ENCODE measurements around the gene PEX13. TPM values are rescaled to one million over a fixed set of nuclear protein-coding genes. Genes with fewer than 3 reads are reported as not detected.

Gene PEX13
- total RNA-seq, 1 experiment from 2014 or later: 19.8 TPM

GRCh38 chr2:61065714-61066709 lies 48.5 kb downstream of the PEX13 start, which contains the start of gene SANBR:
SANBR (plus strand) TSS chr2:61065871; CDS start chr2:61070351, 4,480 bp downstream.
- DNase-seq (ENCODE audit: low read depth, low spot score): peak; percentile 75
- H3K9me2 ChIP-seq (ENCODE audit: insufficient read depth): no peaks in the 10 kb centered on the region
- H3K4me2 ChIP-seq (ENCODE audit: low read length): peak within 1 kb of the TSS; percentile 89
- H3K9ac ChIP-seq (ENCODE audit: low read length): peak within 1 kb of the TSS; percentile 69
- no peaks in the 10 kb centered on the region for H3K9me3 ChIP-seq (ENCODE audit: control insufficient read depth in 1 of 2, insufficient read depth in 1 of 2, low read depth in 1 of 2, low read length in 2 of 2)
- H3K27ac ChIP-seq (ENCODE audit: low read depth, low read length): peak within 1 kb of the TSS; percentile 72
- BruUV-seq (replicated peaks): no TSS peak
- H3K79me2 ChIP-seq (ENCODE audit: insufficient read depth, low read length): no peaks in the 10 kb centered on the region
- peaks cover 6 to 16% of the 10 kb centered on the region in 2 experiments; a peak in 3 of 4 replicates for H3K4me1 ChIP-seq (ENCODE audit: control insufficient read depth in 1 of 2, insufficient read depth in 2 of 2, low read length in 2 of 2)
- no peaks in the 10 kb centered on the region; a peak in 1 of 4 replicates for H3K36me3 ChIP-seq (ENCODE audit: control insufficient read depth in 1 of 2, insufficient read depth in 2 of 2, low read length in 2 of 2)
- peak; percentile 96 for ATAC-seq
- no peaks in the 10 kb centered on the region for H4K20me1 ChIP-seq (ENCODE audit: insufficient read depth)
- ChIA-PET RAD21 (ENCODE audit: low non-redundant PET in 1 of 2, low total read pairs in 2 of 2, uncharacterized antibody in 2 of 2, unreplicated experiment in 2 of 2) (interaction anchor here in 1 of 2 experiments (0.6 kb wide), 3 partner anchors 63 to 115 kb away, joined by 3 to 4 read pairs (median 3); no protein-coding TSS in a partner anchor), POLR2A (no interaction called here), CTCF (no interaction called here)
- H3K4me3 ChIP-seq (replicated peaks in 1 of 2; ENCODE audit: low read depth in 1 of 2, low read length in 2 of 2): peak within 1 kb of the TSS; percentile 58 to 70
- peak within 1 kb of the TSS; percentile 87 for H2AFZ ChIP-seq (ENCODE audit: low read depth, low read length, poor library complexity, severe bottlenecking)
- no peaks in the 10 kb centered on the region for H3K27me3 ChIP-seq (ENCODE audit: insufficient read depth, low read length)
- intact Hi-C loops (cut with micrococcal nuclease): loop anchor here (2.0 kb wide), 1 partner anchor 111 kb away; no protein-coding TSS in a partner anchor
- TF ChIP-seq EZH2 (IDR thresholded peaks at IDR 0.05) (no peak), TCF7L2 (IDR thresholded peaks at IDR 0.05; ENCODE audit: borderline replicate concordance, extremely low read depth, insufficient read depth, insufficient read length) (peak; percentile 63), EZH2phosphoT487 (IDR thresholded peaks at IDR 0.05; ENCODE audit: borderline replicate concordance) (no peak), ELF1 (IDR thresholded peaks at IDR 0.05; ENCODE audit: borderline replicate concordance, low read depth) (no peak), SIN3A (IDR thresholded peaks at IDR 0.05; ENCODE audit: low read depth) (no peak; the same call in 1 of the 2 replicates), POLR2AphosphoS5 (IDR thresholded peaks at IDR 0.05; ENCODE audit: low read depth, low read length) (peak; percentile 74), CBX3 (IDR thresholded peaks at IDR 0.05; ENCODE audit: low read depth) (0 out of 2 replicates have a peak, but pooled peaks have one; percentile 19), REST (IDR thresholded peaks at IDR 0.05; ENCODE audit: low read depth) (no peak), SP1 (IDR thresholded peaks at IDR 0.05; ENCODE audit: low read depth) (peak; percentile 37; the same call in 1 of the 2 replicates), SRF (IDR thresholded peaks at IDR 0.05; ENCODE audit: low read depth) (no peak), ATF3 (IDR thresholded peaks at IDR 0.05) (no peak), CTCF (IDR thresholded peaks at IDR 0.05 in 2 of 3, conservative IDR thresholded peaks at IDR 0.05 in 1 of 3; ENCODE audit: borderline replicate concordance in 1 of 3, insufficient read depth in 1 of 3, low read depth in 2 of 3, low read length in 2 of 3) (no peak), FOSL1 (IDR thresholded peaks at IDR 0.05; ENCODE audit: low read depth) (no peak), MAX (IDR thresholded peaks at IDR 0.05) (peak; percentile 67), ZNF274 (IDR thresholded peaks at IDR 0.05; ENCODE audit: low read depth, low read length) (no peak), EGR1 (IDR thresholded peaks at IDR 0.05; ENCODE audit: low read depth) (peak; percentile 65; the same call in 1 of the 2 replicates), JUND (IDR thresholded peaks at IDR 0.05) (no peak)

Data from HCT116 (cell line).